Chondrocyte (in vitro differentiated cells): ENCODE measurements around the gene MYCBPAP. TPM values are rescaled to one million over a fixed set of nuclear protein-coding genes. Genes with fewer than 3 reads are reported as not detected.

ENCODE experiments used
- DNase-seq: peaks from one replicate; pipeline ENCODE4 v3.0.0; 2021; ENCODE audit warnings: mixed read lengths, low spot score
- H3K27ac Mint-ChIP-seq: one replicate; pipeline ENCODE4 v1.8.0; 2021; ENCODE audit warnings: mild to moderate bottlenecking, moderate library complexity, mixed read lengths; ENCODE audit not compliant: unreplicated experiment
- H3K27me3 Mint-ChIP-seq: 2 replicates; pipeline ENCODE4 v1.8.0; 2021; ENCODE audit warnings: low read depth, mixed read lengths
- H3K36me3 Mint-ChIP-seq: 2 replicates; pipeline ENCODE4 v1.8.0; 2021; ENCODE audit warnings: low read depth, mixed read lengths
- H3K4me1 Mint-ChIP-seq: 2 replicates; pipeline ENCODE4 v1.8.0; 2021; ENCODE audit warnings: low read depth, mild to moderate bottlenecking, mixed read lengths
- H3K4me3 Mint-ChIP-seq: one replicate; pipeline ENCODE4 v1.8.0; 2021; ENCODE audit warnings: mild to moderate bottlenecking, moderate library complexity, mixed read lengths; ENCODE audit not compliant: unreplicated experiment
- H3K9me3 Mint-ChIP-seq: 2 replicates; pipeline ENCODE4 v1.8.0; 2021; ENCODE audit warnings: low read depth, mixed read lengths
- CTCF ChIP-seq: fragments of 200-600 bp; sonication (generic); IDR thresholded peaks from 2 replicates; pipeline ENCODE4 v1.5.0; 2021; ENCODE audit warnings: antibody characterized with exemption, mild to moderate bottlenecking, moderate library complexity
- total RNA-seq: library from RNA; stranded (reverse); gene quantifications from 3 replicates; pipeline ENCODE4 v1.2.1, GENCODE V29; 2021

Gene MYCBPAP
- total RNA-seq, 1 donor from 2014 or later = 0.99 TPM

- Mint-ChIP-seq H3K36me3 (peaks cover 1% of the 10 kb centered on the region), H3K9me3 (no peaks in the 10 kb centered on the region), H3K4me3 (no peak overlapping the region), H3K4me1 (peaks cover 10% of the 10 kb centered on the region), H3K27ac (peak overlapping the region; percentile 64), H3K27me3 (peaks cover 43% of the 10 kb centered on the region)
- TF ChIP-seq CTCF = no peak
- no peak for DNase-seq
Measured at GRCh38 chr17:50565402-50566350, 57.4 kb downstream of the MYCBPAP start.

GRCh38 chr17:50566886-50567285 is 58.6 kb downstream of the MYCBPAP start:
- Mint-ChIP-seq H3K27ac (peak overlapping the region; percentile 8), H3K4me1 (peaks cover 10% of the 10 kb centered on the region), H3K9me3 (no peaks in the 10 kb centered on the region), H3K27me3 (peaks cover 44% of the 10 kb centered on the region), H3K4me3 (no peak overlapping the region), H3K36me3 (peaks cover 1% of the 10 kb centered on the region)
- TF ChIP-seq CTCF = no peak
- no peak for DNase-seq

GRCh38 chr17:50568659-50569058 is 60.4 kb downstream of the MYCBPAP start:
- H3K4me1 Mint-ChIP-seq = peaks cover 6% of the 10 kb centered on the region

GRCh38 chr17:50569592-50569991 is 61.4 kb downstream of the MYCBPAP start:
- H3K27me3 Mint-ChIP-seq = peaks cover 31% of the 10 kb centered on the region
- peaks cover 4% of the 10 kb centered on the region for H3K4me1 Mint-ChIP-seq
- H3K36me3 Mint-ChIP-seq = peaks cover 1% of the 10 kb centered on the region
- DNase-seq = no peak
- H3K9me3 Mint-ChIP-seq = no peaks in the 10 kb centered on the region
- H3K4me3 Mint-ChIP-seq = no peak overlapping the region
- TF ChIP-seq CTCF = no peak
- H3K27ac Mint-ChIP-seq = no peak overlapping the region

More at GRCh38 chr17:50568659-50569058, 60.4 kb downstream of the MYCBPAP start:
- Mint-ChIP-seq H3K27ac (no peak overlapping the region), H3K4me3 (no peak overlapping the region), H3K27me3 (peaks cover 33% of the 10 kb centered on the region), H3K9me3 (no peaks in the 10 kb centered on the region), H3K36me3 (peaks cover 1% of the 10 kb centered on the region)
- DNase-seq = no peak
- TF ChIP-seq CTCF = no peak

- H3K27ac Mint-ChIP-seq = no peak overlapping the region
- H3K4me1 Mint-ChIP-seq = peaks cover under 1% of the 10 kb centered on the region
- no peak for DNase-seq
- no peak for TF ChIP-seq CTCF
- peaks cover 1% of the 10 kb centered on the region for H3K36me3 Mint-ChIP-seq
- H3K27me3 Mint-ChIP-seq = peaks cover 26% of the 10 kb centered on the region
- H3K9me3 Mint-ChIP-seq = no peaks in the 10 kb centered on the region
- H3K4me3 Mint-ChIP-seq = no peak overlapping the region
Measured at GRCh38 chr17:50570032-50570431, 61.8 kb downstream of the MYCBPAP start.
